ENCODE results near the gene CSNK2A2.

Gene CSNK2A2

GRCh38 chr16:58109330-58109729 lies 88.6 kb downstream of the CSNK2A2 start:
- no peak for DNase-seq

All from fibroblast of upper back skin (primary cell).